ENCODE measurements around the gene GBP6. TPM values are rescaled to one million over a fixed set of nuclear protein-coding genes. Genes with fewer than 3 reads are reported as not detected.
"Not testable (repeated sequence)": the region's sequence is repeated elsewhere in the genome, so short reads cannot be mapped to it uniquely, and the experiment has no call there.

GBP6 gene
- total RNA-seq, 1 donor from 2014 or later: 0.07 TPM

GRCh38 chr1:89339039-89339438 is 24.8 kb upstream of the GBP6 start:
- FAIRE-seq: no peak
- Histone ChIP-seq H3K79me2 (ENCODE audit: insufficient read depth, low read length) (no peaks in the 10 kb centered on the region), H3K4me3 (ENCODE audit: insufficient read depth, low read depth, low read length) (no peak overlapping the region), H3K4me1 (ENCODE audit: insufficient read depth, low read length) (no peaks in the 10 kb centered on the region), H3K27ac (ENCODE audit: low read depth, low read length) (no peak overlapping the region), H3K9me3 (ENCODE audit: insufficient read depth, low read depth, low read length) (no peaks in the 10 kb centered on the region), H3K9ac (ENCODE audit: low read length) (no peak overlapping the region), H3K36me3 (ENCODE audit: insufficient read depth, low read length) (no peaks in the 10 kb centered on the region), H3K27me3 (ENCODE audit: insufficient read depth, low read length) (no peaks in the 10 kb centered on the region), H3K4me2 (ENCODE audit: low read length) (no peak overlapping the region), H4K20me1 (ENCODE audit: insufficient read depth, low read length) (no peaks in the 10 kb centered on the region), H2AFZ (ENCODE audit: low read depth, low read length) (no peak overlapping the region)
- Mint-ChIP-seq H3K4me1 (ENCODE audit: low read depth, unreplicated experiment) (no peaks in the 10 kb centered on the region), H3K36me3 (ENCODE audit: low read depth, unreplicated experiment) (no peaks in the 10 kb centered on the region), H3K27me3 (ENCODE audit: low read depth, unreplicated experiment) (peaks cover 6% of the 10 kb centered on the region), H3K27ac (ENCODE audit: unreplicated experiment) (no peak overlapping the region), H3K4me3 (ENCODE audit: unreplicated experiment) (no peak overlapping the region), H3K9me3 (ENCODE audit: unreplicated experiment) (peaks cover under 1% of the 10 kb centered on the region)
- no peak for TF ChIP-seq EZH2 (IDR thresholded peaks at IDR 0.05; ENCODE audit: insufficient read depth, low read length)
- TF ChIP-seq, protein P1, sequence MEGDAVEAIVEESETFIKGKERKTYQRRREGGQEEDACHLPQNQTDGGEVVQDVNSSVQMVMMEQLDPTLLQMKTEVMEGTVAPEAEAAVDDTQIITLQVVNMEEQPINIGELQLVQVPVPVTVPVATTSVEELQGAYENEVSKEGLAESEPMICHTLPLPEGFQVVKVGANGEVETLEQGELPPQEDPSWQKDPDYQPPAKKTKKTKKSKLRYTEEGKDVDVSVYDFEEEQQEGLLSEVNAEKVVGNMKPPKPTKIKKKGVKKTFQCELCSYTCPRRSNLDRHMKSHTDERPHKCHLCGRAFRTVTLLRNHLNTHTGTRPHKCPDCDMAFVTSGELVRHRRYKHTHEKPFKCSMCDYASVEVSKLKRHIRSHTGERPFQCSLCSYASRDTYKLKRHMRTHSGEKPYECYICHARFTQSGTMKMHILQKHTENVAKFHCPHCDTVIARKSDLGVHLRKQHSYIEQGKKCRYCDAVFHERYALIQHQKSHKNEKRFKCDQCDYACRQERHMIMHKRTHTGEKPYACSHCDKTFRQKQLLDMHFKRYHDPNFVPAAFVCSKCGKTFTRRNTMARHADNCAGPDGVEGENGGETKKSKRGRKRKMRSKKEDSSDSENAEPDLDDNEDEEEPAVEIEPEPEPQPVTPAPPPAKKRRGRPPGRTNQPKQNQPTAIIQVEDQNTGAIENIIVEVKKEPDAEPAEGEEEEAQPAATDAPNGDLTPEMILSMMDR (IDR thresholded peaks at IDR 0.05; ENCODE audit: insufficient read depth, low read depth, low read length): no peak
- no peak for DNase-seq (ENCODE audit: low read depth)

GRCh38 chr1:89345479-89345878 is 18.4 kb upstream of the GBP6 start:
- H3K27ac Mint-ChIP-seq (ENCODE audit: unreplicated experiment); H3K79me2 ChIP-seq (ENCODE audit: insufficient read depth, low read length); H3K9me3 Mint-ChIP-seq (ENCODE audit: unreplicated experiment); H3K9ac ChIP-seq (ENCODE audit: low read length); H3K27me3 ChIP-seq (ENCODE audit: insufficient read depth, low read length); FAIRE-seq; H3K36me3 ChIP-seq (ENCODE audit: insufficient read depth, low read length); H2AFZ ChIP-seq (ENCODE audit: low read depth, low read length); H3K4me3 ChIP-seq (ENCODE audit: insufficient read depth, low read depth, low read length); H4K20me1 ChIP-seq (ENCODE audit: insufficient read depth, low read length); H3K4me1 Mint-ChIP-seq (ENCODE audit: low read depth, unreplicated experiment); H3K9me3 ChIP-seq (ENCODE audit: insufficient read depth, low read depth, low read length); H3K4me1 ChIP-seq (ENCODE audit: insufficient read depth, low read length); H3K27ac ChIP-seq (ENCODE audit: low read depth, low read length); H3K4me3 Mint-ChIP-seq (ENCODE audit: unreplicated experiment); DNase-seq (ENCODE audit: low read depth); H3K4me2 ChIP-seq (ENCODE audit: low read length); H3K27me3 Mint-ChIP-seq (ENCODE audit: low read depth, unreplicated experiment); H3K36me3 Mint-ChIP-seq (ENCODE audit: low read depth, unreplicated experiment): not testable (repeated sequence)

GRCh38 chr1:89347296-89347695 is 16.6 kb upstream of the GBP6 start:
- no peak overlapping the region for H3K27ac Mint-ChIP-seq (ENCODE audit: unreplicated experiment)
- Histone ChIP-seq H2AFZ (ENCODE audit: low read depth, low read length) (no peak overlapping the region), H3K4me3 (ENCODE audit: insufficient read depth, low read depth, low read length) (no peak overlapping the region), H3K9me3 (ENCODE audit: insufficient read depth, low read depth, low read length) (no peaks in the 10 kb centered on the region), H3K4me1 (ENCODE audit: insufficient read depth, low read length) (no peaks in the 10 kb centered on the region), H4K20me1 (ENCODE audit: insufficient read depth, low read length) (no peaks in the 10 kb centered on the region), H3K27me3 (ENCODE audit: insufficient read depth, low read length) (no peaks in the 10 kb centered on the region), H3K4me2 (ENCODE audit: low read length) (no peak overlapping the region), H3K9ac (ENCODE audit: low read length) (no peak overlapping the region), H3K27ac (ENCODE audit: low read depth, low read length) (no peak overlapping the region), H3K36me3 (ENCODE audit: insufficient read depth, low read length) (no peaks in the 10 kb centered on the region), H3K79me2 (ENCODE audit: insufficient read depth, low read length) (no peaks in the 10 kb centered on the region)
- H3K4me3 Mint-ChIP-seq (ENCODE audit: unreplicated experiment): no peak overlapping the region
- no peaks in the 10 kb centered on the region for H3K36me3 Mint-ChIP-seq (ENCODE audit: low read depth, unreplicated experiment)
- TF ChIP-seq, protein P1 (IDR thresholded peaks at IDR 0.05; ENCODE audit: insufficient read depth, low read depth, low read length): no peak
- TF ChIP-seq EZH2 (IDR thresholded peaks at IDR 0.05; ENCODE audit: insufficient read depth, low read length): no peak
- FAIRE-seq: no peak
- no peaks in the 10 kb centered on the region for H3K4me1 Mint-ChIP-seq (ENCODE audit: low read depth, unreplicated experiment)
- DNase-seq (ENCODE audit: low read depth): no peak
- peaks cover 6% of the 10 kb centered on the region for H3K9me3 Mint-ChIP-seq (ENCODE audit: unreplicated experiment)
- no peaks in the 10 kb centered on the region for H3K27me3 Mint-ChIP-seq (ENCODE audit: low read depth, unreplicated experiment)
